OCI-M2 (cell line): ENCODE data around the gene GPR107.

Experiments used
- DNase-seq: peaks from one replicate; lab custom pipeline; 2025; ENCODE audit not compliant: unreplicated experiment; lab: John Stamatoyannopoulos, UW

Gene GPR107

GRCh38 chr9:130155647-130156046 is 101.9 kb downstream of the GPR107 start:
- DNase-seq = no peak

DNA sequence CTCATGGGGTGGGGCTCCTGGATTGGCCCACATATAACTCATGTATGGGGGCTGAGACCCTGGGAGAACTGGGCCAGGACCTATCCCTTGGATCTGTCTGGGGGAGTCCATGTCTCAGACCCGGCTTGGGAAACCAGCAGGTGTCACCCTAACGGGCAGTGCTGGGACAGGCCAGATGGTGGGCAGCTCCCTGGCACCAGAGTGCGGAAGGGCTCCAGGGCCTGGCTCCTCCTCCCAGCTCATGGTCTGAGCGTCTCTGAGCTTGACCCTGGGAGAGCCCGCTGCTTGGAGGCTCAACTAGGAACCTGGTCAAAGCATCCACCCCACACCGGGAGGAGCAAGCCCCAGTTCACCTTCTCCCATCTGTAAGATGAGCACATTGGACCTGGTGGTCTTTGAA is 103.0 kb downstream of the GPR107 start:
- no peak for DNase-seq

GRCh38 chr9:130157079-130157478 is 103.4 kb downstream of the GPR107 start:
- no peak for DNase-seq

DNA sequence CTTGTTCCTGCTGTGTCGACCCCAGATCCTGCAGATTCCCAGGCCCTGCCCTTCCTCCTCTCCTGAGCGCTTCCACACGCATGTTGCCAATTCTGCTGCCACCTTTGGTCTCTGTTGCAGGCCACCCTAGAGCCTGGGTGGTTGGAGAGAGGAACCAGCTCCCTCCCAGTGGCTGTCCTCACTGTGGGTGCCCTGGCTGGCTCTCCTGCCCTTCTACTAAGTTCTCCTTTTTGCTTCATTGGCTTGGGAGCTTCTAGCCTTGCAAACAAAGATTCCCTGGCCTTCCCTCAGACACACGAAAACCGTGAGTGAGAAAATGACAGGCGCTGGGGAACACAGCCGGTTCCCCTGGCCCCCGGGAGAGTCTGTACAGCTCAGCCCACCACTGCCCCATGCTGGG is 104.3 kb downstream of the GPR107 start:
- no peak for DNase-seq

DNA sequence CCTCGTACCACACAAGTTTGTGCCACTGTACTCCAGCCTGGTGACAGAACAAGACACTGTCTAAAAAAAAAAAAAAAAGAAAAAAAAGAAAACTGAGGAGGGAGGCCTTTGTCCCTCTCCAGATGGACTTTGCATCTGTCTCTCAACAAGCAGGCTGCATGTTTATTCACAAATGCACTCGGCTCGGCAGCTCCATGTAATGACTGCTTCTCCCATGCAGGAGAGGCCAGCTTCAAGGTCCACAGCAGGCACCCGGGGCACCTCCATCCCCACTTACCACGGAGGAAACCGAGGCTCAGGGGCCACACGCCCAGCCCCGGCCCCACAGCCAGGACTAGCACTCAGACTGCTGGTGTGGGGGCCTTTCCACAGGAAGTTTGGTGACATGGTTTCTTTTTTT is 105.4 kb downstream of the GPR107 start:
- DNase-seq = no peak

GRCh38 chr9:130159915-130160670 is 106.4 kb downstream of the GPR107 start:
- DNase-seq = no peak

- no peak for DNase-seq
Observed at GRCh38 chr9:130160862-130161470, 107.3 kb downstream of the GPR107 start.

DNA sequence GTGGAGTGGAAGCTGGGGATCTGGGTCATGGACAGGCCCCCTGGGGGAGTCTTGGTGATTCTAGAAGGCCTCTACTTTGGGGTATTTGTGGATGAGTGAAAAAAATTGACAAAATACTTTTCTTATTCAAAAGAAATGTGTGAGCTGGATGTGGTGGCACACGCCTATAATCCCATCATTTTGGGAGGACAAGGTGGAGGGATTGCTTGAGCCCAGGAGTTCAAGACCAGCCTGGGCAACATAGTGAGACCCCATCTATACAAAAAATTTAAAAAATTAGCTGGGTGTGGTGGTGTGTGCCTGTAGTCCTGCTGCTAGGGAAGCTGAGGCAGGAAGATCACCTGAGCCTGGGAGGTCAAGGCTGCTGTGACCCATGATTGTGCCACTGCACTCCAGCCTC is 111.9 kb downstream of the GPR107 start:
- no peak for DNase-seq

GRCh38 chr9:130166399-130166798 is 112.7 kb downstream of the GPR107 start:
- no peak for DNase-seq

- DNase-seq = no peak
Observed at GRCh38 chr9:130167927-130168326, 114.2 kb downstream of the GPR107 start.

GRCh38 chr9:130171226-130172148 is 117.8 kb downstream of the GPR107 start:
- DNase-seq = no peak

DNA sequence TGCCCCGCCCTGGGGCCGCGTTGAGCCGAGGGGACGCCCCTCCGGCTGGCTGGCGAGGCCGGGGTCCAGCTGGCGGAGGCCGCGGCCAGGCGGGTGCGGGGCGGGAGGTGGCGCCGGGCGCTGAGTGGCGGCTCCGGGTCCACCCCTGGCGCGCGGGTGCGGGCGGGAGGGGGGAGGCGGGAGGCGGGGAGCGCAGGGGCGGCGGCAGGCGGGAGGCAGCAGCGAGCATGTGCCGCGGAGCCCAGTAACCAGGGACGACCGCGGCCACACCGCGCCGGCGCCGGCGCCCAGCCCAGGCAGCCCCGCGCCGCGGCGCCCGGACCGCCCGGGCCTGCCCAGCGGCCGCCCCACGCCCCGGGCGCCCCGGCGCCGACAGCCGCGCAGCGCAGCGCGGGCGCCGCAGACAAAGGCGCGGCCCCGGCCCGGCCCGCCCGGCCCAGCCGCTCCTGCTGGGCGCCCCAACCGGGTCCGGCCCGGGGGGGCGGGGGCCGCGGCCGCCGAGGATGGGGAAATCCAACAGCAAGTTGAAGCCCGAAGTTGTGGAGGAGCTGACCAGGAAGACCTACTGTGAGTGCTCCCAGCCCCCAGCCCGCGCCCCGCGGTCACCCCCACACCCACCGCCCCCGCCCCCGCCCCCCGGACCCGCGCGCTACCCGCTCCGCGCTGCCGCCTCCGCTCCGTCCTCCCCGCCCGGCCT is 118.6 kb downstream of the GPR107 start, which contains the start of gene NCS1:
Gene NCS1 (plus strand): TSS at position 244 of the 697 bp plus-strand sequence. CDS start 260 bp downstream, at position 504.
- DNase-seq = no peak

DNA sequence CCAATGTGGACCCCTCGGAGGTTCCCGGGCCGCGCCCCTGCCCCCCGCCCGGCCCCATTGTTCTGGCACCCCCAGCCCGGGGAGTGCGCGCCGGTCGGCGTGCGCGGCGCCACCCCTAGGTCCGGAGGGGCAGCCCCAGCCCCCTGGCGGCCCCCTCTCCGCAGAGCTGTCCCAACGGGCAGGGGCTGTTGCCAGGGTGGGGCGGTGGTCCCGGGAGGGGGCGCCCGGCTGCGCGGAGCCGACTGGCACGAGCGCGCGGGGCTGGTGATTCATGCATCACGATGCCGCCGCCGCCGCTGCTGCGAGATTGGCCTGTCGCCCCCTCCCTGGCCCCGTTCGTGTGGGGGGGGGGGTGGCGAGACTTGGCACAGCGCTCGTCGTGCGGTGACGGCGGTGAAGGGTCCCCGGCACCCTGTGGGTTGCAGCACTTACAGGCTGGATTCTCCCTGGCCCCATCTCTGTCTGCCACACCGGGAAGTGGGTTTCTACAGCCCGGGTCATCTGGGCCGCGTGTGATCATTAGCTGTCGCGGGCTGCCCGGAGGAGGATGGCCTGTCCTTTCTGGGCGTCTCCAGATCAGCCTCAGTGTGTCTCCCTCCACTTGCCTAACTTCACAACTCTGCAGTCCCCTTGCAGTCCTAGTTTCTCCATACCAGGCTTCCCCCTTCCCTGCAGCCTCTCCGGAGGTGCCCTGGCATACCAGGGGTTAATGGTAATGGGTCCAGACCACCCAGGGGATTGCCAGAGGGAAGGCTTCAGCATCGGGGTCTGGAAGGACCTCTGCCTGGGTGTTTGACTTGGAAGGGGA is 119.4 kb downstream of the GPR107 start:
- no peak for DNase-seq

GRCh38 chr9:130173666-130173983 is 119.9 kb downstream of the GPR107 start:
- no peak for DNase-seq

- DNase-seq = no peak
Observed at GRCh38 chr9:130174025-130174424, 120.3 kb downstream of the GPR107 start.

DNA sequence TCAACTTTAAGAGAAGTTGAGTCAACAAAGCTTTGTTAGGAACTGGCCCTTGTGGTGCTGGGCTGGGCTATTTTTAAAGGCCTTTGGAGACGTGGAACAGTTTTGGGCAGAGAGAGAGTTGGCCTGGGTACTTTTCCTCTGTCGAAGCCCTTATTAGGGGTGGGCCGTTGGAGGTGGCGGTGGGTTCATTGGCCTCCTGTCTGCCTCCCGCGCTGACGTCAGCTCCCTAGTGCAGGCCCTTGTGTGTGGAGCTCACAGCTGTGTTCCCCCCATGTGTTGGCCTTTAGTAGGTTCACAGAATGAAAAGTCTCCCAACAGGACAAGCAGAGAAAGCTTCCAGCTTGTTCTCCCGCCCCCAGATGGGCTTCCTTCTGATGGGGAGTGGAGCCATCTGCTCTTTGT is 121.2 kb downstream of the GPR107 start:
- no peak for DNase-seq

- DNase-seq = no peak
Observed at GRCh38 chr9:130175355-130175754, 121.6 kb downstream of the GPR107 start.

DNA sequence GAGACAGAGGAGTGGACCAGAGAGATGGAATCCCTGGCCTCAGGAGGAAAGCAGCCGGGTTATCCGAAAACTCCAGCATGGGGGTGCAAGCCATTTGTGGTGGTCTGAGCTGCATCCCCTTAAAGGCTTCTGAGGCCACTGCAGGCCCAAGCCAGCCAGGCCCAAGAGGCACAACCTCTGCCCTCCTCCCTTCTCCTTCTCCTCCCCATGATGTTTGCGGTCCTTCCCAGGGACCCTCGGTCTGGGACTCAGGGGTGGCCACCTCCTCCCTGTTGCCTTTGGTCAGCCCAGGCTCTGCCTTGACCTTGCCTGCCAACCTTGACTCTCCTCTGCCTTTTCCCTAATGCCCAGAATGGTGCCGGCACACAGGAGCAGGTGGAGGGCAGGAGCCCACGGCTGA is 123.1 kb downstream of the GPR107 start:
- DNase-seq = no peak

GRCh38 chr9:130177898-130178805 is 124.4 kb downstream of the GPR107 start:
- DNase-seq = no peak
